HCT116 (cell line): ENCODE results near the gene ZC2HC1C.

ENCODE experiments used
- EZH2 ChIP-seq: fragments of 200-600 bp; sonication (generic); IDR thresholded peaks from 2 replicates; pipeline ENCODE4 v1.6.1; 2017; ENCODE audit warnings: antibody characterized with exemption, mixed run types
- FOSL1 ChIP-seq: IDR thresholded peaks from 2 replicates; pipeline ENCODE4 v1.6.1; 2012; ENCODE audit warnings: low read depth
- JUND ChIP-seq: IDR thresholded peaks from 2 replicates; pipeline ENCODE4 v1.6.1; 2012
- POLR2A ChIP-seq: IDR thresholded peaks from 2 replicates; pipeline ENCODE4 v1.7.0; 2011; ENCODE audit warnings: borderline replicate concordance; ENCODE audit not compliant: insufficient read depth, insufficient read length; ENCODE audit errors: extremely low read depth
- TF ChIP-seq, protein P1 (sequence below): IDR thresholded peaks from 2 replicates; pipeline ENCODE4 v1.6.1; 2012
- TF ChIP-seq, protein P2 (sequence below), 3 experiments: fragments of 200-600 bp in 1 of 3; sonication (generic) in 1 of 3; IDR thresholded peaks in 2 of 3; conservative IDR thresholded peaks in 1 of 3; 2 replicates each; pipeline ENCODE4 v1.5.1; 2012 to 2017; ENCODE audit warnings: low read depth in 2 of 3, low read length in 2 of 3, antibody characterized with exemption in 1 of 3, borderline replicate concordance in 1 of 3, control low read depth in 1 of 3, mild to moderate bottlenecking in 1 of 3, mixed read lengths in 1 of 3, mixed run types in 1 of 3, moderate library complexity in 1 of 3; ENCODE audit not compliant: insufficient read depth in 1 of 3

DNA sequence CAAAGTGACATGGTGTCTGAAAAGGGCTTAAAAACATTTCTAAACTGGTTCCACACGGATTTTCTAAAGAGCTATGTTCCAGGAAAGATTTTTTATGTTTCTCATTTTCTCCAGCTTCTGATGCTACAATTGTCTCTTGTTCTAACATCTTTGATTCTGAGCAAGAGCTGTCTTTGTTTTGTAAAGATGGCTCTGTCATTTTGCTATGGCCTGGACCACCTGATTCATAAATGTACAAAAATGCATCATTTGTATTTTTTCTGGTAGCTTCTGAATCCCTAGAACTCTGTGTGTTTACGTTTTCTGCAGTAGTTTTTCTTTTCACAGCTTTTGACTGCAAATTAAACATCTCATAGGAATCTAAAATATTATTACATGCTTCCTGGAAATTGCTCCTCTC, 21.3 kb upstream of the ZC2HC1C start:
- TF ChIP-seq, protein P1, sequence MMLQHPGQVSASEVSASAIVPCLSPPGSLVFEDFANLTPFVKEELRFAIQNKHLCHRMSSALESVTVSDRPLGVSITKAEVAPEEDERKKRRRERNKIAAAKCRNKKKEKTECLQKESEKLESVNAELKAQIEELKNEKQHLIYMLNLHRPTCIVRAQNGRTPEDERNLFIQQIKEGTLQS, result no peak
- TF ChIP-seq, protein P2, sequence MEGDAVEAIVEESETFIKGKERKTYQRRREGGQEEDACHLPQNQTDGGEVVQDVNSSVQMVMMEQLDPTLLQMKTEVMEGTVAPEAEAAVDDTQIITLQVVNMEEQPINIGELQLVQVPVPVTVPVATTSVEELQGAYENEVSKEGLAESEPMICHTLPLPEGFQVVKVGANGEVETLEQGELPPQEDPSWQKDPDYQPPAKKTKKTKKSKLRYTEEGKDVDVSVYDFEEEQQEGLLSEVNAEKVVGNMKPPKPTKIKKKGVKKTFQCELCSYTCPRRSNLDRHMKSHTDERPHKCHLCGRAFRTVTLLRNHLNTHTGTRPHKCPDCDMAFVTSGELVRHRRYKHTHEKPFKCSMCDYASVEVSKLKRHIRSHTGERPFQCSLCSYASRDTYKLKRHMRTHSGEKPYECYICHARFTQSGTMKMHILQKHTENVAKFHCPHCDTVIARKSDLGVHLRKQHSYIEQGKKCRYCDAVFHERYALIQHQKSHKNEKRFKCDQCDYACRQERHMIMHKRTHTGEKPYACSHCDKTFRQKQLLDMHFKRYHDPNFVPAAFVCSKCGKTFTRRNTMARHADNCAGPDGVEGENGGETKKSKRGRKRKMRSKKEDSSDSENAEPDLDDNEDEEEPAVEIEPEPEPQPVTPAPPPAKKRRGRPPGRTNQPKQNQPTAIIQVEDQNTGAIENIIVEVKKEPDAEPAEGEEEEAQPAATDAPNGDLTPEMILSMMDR (IDR thresholded peaks at IDR 0.05 in 2 of 3, conservative IDR thresholded peaks at IDR 0.05 in 1 of 3; ENCODE audit: borderline replicate concordance in 1 of 3, insufficient read depth in 1 of 3, low read depth in 2 of 3, low read length in 2 of 3), result no peak
- TF ChIP-seq EZH2 (no peak), JUND (no peak), FOSL1 (no peak), POLR2A (no peak)
